ENCODE results near the gene SAMD9.

- TF ChIP-seq CTCF (IDR thresholded peaks at IDR 0.05 in 8 of 11, conservative IDR thresholded peaks at IDR 0.05 in 3 of 11) (no peak), POLR2AphosphoS5 (IDR thresholded peaks at IDR 0.05) (no peak), POLR2A (IDR thresholded peaks at IDR 0.05) (no peak)
Measured at GRCh38 chr7:93053209-93053948, 64.4 kb downstream of the SAMD9 start.

All from spleen (tissue), 7 donors.